GM23248 (cell line): ENCODE measurements around the gene PKD2L2.

Source experiments
- EZH2 ChIP-seq: fragments of 200-600 bp; sonication (generic); IDR thresholded peaks from 2 replicates; pipeline ENCODE4 v1.6.1; 2018; ENCODE audit warnings: antibody characterized with exemption, mild to moderate bottlenecking; ENCODE audit not compliant: insufficient read depth, poor library complexity, severe bottlenecking
- EZH2phosphoT487 ChIP-seq: fragments of 200-600 bp; sonication (generic); IDR thresholded peaks from 2 replicates; pipeline ENCODE4 v1.6.1; 2018; ENCODE audit warnings: antibody characterized with exemption, moderate library complexity, mild to moderate bottlenecking, low read depth; ENCODE audit not compliant: insufficient read depth

GRCh38 chr5:137871571-137871970, 17.7 kb upstream of the PKD2L2 start:
- TF ChIP-seq EZH2phosphoT487 = no peak
- no peak for TF ChIP-seq EZH2
